ENCODE results near the gene PTGFRN.

DNA sequence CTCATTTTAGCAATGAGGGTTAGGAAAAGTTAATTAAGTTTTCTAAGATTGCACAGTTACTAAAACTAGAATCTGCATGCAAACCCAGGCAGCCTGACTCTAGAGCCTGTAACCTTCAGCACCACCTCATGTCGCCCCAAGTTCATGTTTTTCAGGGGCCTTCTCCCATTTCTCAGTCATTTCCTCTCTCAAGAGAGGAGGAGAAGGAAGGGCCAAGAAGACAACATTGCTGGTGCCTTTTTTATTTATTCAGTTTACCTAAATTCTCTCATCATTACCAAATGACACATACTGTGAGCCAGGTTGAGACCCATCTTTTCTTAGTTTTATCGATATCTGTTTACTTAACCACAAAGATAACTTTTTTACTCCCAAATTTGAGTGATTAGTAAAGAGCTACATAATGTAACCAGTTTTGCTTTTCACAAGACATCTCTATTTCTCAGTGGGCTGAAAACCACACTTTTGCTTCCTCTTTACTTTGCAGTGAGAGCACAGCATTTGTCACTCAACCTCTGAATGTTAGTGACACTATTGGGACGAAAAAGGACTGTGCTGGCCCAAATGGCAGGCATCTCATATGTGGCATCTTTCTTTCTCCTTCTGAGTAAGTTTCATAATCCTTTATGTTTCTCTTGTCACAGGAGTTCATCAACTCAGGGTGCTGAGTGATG is 91.7 kb downstream of the PTGFRN start, which contains the start of gene CD101:
- TF ChIP-seq EZH2 (IDR thresholded peaks at IDR 0.05) (no peak), POLR2AphosphoS5 (IDR thresholded peaks at IDR 0.05; ENCODE audit: borderline replicate concordance, low read depth, low read length) (no peak)

All from SK-N-MC (cell line).